Neural progenitor cell (in vitro differentiated cells): ENCODE results near the gene MXRA8.

ENCODE experiments used
- EZH2 ChIP-seq: fragments of 200-600 bp; sonication (generic); IDR thresholded peaks from 2 replicates; pipeline ENCODE4 v1.6.1; 2017; ENCODE audit warnings: antibody characterized with exemption, mild to moderate bottlenecking, moderate library complexity
- TF ChIP-seq, protein P1 (sequence below): fragments of 200-600 bp; sonication (generic); IDR thresholded peaks from 2 replicates; pipeline ENCODE4 v1.5.1; 2017; ENCODE audit warnings: antibody characterized with exemption, mild to moderate bottlenecking

DNA sequence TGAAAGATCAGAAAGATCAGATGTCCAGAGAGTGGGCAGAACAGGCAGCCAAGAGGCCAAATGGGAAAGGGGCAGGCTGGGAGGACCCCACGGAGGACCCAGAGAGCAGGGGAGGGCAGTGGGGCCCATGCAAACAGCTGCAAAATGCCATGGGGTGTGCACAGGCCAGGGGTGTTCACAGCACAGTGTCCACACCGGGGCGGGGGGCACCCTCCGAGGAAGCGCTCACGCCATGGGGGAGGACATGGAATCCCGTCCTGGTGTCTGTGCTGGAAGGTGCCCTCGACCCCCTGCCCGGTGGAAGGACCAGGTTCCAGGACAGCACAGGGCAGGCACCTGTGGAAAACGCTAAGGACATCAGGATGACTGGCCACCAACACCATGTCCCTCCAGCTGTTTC is 35.4 kb downstream of the MXRA8 start:
- TF ChIP-seq, protein P1, sequence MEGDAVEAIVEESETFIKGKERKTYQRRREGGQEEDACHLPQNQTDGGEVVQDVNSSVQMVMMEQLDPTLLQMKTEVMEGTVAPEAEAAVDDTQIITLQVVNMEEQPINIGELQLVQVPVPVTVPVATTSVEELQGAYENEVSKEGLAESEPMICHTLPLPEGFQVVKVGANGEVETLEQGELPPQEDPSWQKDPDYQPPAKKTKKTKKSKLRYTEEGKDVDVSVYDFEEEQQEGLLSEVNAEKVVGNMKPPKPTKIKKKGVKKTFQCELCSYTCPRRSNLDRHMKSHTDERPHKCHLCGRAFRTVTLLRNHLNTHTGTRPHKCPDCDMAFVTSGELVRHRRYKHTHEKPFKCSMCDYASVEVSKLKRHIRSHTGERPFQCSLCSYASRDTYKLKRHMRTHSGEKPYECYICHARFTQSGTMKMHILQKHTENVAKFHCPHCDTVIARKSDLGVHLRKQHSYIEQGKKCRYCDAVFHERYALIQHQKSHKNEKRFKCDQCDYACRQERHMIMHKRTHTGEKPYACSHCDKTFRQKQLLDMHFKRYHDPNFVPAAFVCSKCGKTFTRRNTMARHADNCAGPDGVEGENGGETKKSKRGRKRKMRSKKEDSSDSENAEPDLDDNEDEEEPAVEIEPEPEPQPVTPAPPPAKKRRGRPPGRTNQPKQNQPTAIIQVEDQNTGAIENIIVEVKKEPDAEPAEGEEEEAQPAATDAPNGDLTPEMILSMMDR, result no peak
- TF ChIP-seq EZH2, result no peak
